DOHH2 (cell line): ENCODE data around the gene TRAF1.

Experiments used
- CTCF ChIP-seq: fragments of 200-600 bp; sonication (generic); IDR thresholded peaks from one replicate; pipeline ENCODE4 v1.5.1; 2014; ENCODE audit warnings: antibody characterized with exemption, mild to moderate bottlenecking, low read depth, low read length; ENCODE audit not compliant: poor library complexity, severe bottlenecking
- EZH2phosphoT487 ChIP-seq: fragments of 200-600 bp; sonication (generic); IDR thresholded peaks from 2 replicates; pipeline ENCODE4 v1.6.1; 2017; ENCODE audit warnings: borderline replicate concordance, mild to moderate bottlenecking, antibody characterized with exemption, low read length, moderate library complexity, mixed read lengths

GRCh38 chr9:120914953-120915352, 11.6 kb downstream of the TRAF1 start:
- TF ChIP-seq CTCF (no peak), EZH2phosphoT487 (no peak)
